Stimulated activated CD8-positive, alpha-beta memory T cell treated with anti-CD3 and anti-CD28 coated beads, Interleukin-12 subunit alpha, Interleukin-12 subunit beta, amount 100 ng/mL, for 24 hours (primary cell): ENCODE data around the gene SLC10A2.
"Not testable (repeated sequence)": the region's sequence is repeated elsewhere in the genome, so short reads cannot be mapped to it uniquely, and the experiment has no call there.

Experiments
- DNase-seq: peaks from one replicate; pipeline ENCODE4 v3.0.0-alpha.2; 2020; ENCODE audit errors: extremely low read depth

The SLC10A2 gene, protein sequence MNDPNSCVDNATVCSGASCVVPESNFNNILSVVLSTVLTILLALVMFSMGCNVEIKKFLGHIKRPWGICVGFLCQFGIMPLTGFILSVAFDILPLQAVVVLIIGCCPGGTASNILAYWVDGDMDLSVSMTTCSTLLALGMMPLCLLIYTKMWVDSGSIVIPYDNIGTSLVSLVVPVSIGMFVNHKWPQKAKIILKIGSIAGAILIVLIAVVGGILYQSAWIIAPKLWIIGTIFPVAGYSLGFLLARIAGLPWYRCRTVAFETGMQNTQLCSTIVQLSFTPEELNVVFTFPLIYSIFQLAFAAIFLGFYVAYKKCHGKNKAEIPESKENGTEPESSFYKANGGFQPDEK

DNA sequence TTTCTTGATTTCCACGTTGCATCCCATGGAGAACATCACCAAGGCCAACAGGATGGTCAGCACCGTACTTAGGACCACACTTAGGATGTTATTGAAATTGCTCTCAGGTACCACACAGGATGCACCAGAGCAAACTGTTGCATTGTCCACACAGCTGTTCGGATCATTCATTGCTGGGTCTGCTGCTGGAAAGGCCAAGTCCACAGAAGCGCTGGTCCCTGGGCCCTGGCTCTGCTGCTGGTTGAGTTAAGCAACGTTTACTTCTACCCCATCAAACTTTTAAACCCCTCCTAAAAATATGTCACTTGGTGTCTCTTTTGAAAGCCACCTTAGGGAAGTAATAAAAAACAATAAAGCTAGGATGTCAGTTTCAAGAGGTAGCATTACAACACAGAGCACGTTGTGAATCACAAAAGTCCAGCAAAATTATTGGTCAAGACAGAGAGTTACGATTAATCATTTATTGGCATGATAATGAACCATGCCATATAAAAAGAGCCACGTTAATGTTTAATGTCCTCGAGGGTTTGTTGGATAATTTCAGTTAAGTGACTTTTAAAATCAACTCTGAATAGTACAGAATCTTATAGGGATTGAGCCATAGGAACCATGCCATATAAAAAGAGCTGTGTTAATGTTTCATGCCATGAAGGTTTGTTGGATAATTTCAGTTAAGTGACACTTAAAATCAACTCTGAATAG is at the start of gene SLC10A2:
SLC10A2 (minus strand) TSS at position 339 of the 702 bp plus-strand sequence; CDS start at position 171, 168 bp downstream.
- no peak for DNase-seq

DNA sequence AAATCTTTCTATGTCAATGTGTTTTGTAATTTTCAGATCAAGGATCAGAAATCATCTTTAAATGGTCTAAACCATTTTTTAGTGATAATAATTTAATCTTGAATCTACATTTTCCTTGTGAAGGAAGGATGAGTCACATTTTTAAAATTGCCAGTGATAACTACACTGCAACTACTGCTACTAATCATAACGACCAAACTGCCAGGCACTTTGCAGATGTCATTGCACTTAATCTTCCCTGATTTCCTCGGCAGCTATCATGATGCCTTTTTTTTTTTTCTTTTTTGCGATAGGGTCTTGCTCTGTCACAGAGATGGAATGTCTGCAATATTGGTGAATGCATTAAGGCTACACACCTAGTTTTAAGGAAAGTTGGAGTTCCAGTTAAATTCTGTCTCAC is 41.4 kb upstream of the SLC10A2 start:
- no peak for DNase-seq

DNA sequence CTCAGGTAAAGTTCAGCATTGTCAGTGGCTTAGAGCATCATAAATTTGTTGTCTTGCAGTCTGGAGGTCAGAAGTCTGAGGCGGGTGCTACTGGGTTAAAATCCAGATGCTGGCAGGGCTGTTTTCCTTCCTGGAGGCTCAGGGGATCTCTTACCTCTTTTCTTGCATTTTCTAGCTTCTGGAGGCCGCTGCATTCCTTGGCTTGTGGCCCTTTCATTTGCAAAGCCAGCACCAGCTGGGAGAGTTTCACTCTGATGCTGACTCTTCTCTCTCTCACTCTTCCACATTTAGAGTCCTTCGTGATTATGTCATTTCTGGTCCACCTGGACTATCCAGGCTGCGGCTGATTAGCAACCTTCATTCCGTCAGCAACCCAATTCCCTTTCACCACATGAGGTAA is 38.1 kb upstream of the SLC10A2 start:
- DNase-seq: no peak

DNA sequence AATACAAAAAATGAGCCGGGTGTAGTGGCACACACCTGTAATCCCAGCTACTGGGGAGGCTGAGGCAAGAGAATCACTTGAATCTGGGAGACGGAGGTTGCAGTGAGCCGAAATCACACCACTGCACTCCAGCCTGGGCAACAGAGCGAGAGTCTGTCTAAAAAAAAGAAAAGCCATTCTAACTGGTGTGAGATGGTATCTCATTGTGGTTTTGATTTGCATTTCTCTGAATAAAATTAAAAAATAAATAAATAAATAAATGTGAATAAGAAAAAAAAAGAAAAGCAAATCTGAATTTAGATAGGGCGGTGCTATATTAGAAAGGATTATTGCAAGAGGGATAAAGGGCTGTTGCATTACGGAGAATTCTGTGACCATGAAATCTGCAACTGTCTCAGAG is 37.2 kb upstream of the SLC10A2 start:
- not testable (repeated sequence) for DNase-seq

DNA sequence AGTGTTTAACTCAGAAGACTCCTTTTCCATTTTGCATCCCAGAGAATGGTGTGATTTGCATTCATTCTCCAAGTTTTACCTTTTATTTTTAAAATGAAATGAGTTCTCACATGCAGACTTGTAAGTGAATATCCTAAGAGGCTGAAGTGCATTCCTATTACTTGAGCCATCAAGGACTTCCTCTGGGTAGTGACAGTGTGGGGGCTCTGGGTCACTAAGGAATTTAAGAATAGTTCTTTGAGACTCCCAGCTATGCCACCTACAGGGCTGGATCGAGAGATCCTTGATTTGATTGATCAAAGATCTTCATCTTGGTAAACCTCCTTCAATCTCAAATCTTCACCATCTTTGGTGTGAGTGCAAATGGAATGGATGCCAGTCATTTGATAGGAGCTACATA is 36.3 kb upstream of the SLC10A2 start:
- DNase-seq: no peak

GRCh38 chr13:103101901-103102300 is 35.7 kb upstream of the SLC10A2 start:
- no peak for DNase-seq

- no peak for DNase-seq
Measured at GRCh38 chr13:103101500-103101899, 35.3 kb upstream of the SLC10A2 start.

GRCh38 chr13:103100830-103101229 is 34.6 kb upstream of the SLC10A2 start:
- no peak for DNase-seq

DNA sequence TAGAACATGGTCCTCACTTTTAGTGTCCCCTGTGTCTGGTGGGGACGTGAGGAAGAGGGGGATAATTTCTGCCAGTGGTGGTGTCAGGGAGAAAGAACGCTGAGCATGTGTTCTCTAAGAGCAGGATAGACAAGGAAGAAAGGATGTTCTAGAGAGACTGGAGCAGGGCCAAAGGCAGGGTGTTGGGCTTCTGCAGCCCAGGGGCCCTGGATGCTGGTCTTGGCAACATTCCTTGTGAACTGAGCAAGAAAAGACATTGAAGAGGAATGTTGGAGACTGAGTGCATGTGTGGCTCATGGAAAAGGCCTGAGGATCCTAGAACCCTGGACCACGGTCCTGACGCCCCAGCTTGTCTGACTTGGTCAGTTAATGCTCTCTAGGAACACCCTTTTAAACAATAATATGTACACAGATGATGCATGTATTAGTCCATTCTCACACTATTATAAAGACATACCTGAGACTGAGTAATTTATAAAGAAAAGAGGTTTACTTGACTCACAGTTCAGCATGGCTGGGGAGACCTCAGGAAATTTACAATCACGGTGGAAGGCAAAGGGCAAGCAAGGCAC is 33.6 kb upstream of the SLC10A2 start:
- no peak for DNase-seq

DNA sequence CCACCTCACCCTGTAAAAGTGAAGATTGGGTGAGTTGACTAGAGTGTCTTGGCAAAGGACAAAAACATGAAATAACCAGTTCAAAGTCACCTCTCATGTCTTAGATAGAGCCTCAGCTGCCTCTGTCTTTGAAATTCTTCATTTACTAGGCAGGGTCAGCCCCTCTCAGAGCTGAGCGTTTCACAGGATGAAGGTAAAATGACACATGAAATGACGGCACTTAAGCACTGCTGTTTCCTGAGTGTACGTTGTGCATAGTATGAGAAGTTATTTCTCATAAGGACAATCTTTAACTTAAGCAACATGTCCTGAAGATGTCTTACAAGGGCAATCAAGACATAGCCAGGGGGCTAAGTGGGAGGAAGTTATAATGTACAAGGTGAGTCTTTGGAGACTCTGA is 32.3 kb upstream of the SLC10A2 start:
- no peak for DNase-seq

GRCh38 chr13:103097366-103097928 is 31.2 kb upstream of the SLC10A2 start:
- no peak for DNase-seq

GRCh38 chr13:103093649-103094048 is 27.4 kb upstream of the SLC10A2 start:
- DNase-seq: not testable (repeated sequence)

GRCh38 chr13:103087275-103087674 is 21.1 kb upstream of the SLC10A2 start:
- DNase-seq: no peak

GRCh38 chr13:103081435-103081834 is 15.2 kb upstream of the SLC10A2 start:
- no peak for DNase-seq

- no peak for DNase-seq
Measured at GRCh38 chr13:103078158-103078557, 11.9 kb upstream of the SLC10A2 start.

DNA sequence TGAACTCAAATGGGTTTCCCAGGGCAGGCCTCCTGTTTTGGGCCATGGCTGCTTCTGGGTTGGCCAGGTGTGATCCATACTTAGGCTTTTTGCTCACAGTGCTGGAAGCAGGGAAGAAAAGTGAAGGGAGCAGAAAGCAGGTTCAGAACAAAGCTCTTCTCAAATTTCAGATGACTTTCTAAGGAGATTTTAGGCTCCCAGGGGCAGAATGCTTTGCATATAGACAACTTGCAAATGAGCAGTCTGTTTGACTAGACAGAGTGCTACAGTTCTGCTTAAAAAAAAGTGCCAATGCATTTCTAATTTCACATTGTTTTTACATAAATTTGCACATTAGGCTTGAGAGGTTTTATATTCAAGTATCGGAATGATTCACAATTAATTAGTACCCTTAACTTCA is 2.6 kb upstream of the SLC10A2 start:
- no peak for DNase-seq

DNA sequence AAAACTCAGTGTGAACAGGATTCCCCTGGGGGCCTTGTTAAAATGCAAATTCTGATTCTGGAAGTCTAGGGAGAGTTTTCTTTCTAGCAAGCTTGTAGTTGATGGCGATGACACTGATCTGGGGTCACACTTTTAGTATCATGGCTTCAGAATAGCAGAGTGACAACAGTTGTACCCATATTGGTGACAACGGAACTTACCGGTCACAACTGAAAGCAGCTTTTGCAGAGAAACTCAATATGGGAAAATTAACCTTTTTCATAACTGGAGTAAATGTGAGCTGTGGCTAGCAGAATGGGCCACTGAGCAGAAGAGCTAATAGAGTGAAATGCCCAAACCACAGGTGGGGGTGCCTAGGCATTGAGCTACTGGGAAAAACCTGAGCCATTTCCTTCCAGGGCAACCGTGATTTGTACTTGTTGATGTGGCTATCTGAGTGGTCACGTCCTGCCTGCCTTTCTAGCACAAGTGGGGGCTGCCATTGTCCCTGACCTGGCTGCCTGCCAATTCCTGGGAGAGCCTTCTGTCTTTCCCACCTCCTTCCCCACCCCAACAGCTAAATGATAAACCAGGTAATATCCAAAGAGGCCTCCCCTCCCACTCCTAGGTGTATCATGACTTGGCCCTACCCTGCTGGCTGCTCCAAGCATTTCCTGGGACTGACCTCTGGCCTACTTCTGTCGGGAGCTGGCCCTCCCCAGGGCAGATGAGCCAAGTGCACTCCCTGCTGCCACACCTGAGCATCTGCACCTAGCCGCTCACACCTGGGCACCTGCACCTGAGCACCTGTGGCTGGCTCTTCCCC is 1.7 kb upstream of the SLC10A2 start:
- DNase-seq: no peak

DNA sequence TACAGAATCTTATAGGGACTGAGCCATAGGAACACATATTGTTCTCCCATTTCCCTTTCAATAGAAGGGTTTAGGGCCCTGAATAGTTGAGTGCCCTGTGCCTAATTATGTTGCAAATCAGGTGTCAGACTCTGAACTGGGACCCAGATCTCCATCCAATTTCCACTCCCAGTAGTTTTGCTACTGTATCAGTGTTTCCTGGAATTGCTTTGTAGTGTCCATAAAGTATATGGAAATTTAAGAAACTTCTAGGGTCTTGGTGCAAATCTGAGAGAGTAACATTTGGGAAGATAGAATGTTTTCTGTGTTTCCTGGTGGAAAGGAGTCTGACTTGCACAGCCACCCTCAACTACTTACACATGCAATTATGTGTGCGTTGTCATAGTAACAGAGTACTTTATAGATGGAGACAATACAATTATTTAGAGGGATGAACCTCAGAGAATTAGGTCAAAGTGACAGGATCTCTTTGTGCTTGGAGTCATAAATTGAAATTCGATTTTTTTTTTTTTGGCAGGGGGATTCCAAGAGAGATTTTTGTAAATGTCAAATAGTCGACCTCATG is 646 bp upstream of the SLC10A2 start:
- no peak for DNase-seq

DNA sequence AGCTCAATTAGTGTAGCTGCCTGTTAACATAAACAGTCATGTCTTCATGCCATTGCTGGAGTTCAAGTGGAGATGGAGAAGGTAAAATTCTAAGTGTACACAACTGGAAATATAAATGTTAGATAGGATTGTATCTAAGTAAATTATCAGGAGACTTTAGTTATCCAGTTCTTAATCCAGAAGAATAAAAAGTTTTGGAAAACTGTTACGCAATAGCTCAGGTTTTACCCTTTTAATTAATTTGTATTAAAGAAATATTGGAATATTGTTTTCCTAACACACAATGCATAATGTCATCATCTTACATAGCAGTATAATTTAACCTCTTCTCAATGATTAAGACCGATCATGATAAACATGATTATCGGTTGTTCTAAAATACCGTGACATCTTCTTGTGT is 2.8 kb downstream of the SLC10A2 start:
- no peak for DNase-seq

DNA sequence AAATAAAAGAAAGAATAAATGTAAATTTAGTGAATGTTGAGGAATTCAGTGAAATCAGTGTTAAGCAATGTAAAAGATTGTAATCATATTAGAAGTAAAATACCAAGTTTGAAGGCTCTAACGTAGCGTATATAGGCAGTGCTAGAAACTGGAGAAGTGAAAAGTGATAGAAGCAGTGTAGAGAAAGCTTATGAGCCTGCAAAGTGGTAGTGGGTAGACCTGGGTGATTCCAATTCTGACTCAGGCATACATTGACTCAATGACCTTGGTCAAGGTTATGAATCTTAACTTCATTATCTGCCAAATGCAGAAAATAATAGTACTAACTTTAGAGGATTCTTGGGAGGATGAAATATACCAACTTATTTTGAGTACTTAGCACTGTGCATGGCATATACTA is 4.1 kb downstream of the SLC10A2 start:
- DNase-seq: no peak

- no peak for DNase-seq
Measured at GRCh38 chr13:103056008-103056407, 10.2 kb downstream of the SLC10A2 start.

- DNase-seq: no peak
Measured at GRCh38 chr13:103055166-103055565, 11.1 kb downstream of the SLC10A2 start.
